Measurements from ENCODE around the gene ELK3.

ELK3 gene

DNA sequence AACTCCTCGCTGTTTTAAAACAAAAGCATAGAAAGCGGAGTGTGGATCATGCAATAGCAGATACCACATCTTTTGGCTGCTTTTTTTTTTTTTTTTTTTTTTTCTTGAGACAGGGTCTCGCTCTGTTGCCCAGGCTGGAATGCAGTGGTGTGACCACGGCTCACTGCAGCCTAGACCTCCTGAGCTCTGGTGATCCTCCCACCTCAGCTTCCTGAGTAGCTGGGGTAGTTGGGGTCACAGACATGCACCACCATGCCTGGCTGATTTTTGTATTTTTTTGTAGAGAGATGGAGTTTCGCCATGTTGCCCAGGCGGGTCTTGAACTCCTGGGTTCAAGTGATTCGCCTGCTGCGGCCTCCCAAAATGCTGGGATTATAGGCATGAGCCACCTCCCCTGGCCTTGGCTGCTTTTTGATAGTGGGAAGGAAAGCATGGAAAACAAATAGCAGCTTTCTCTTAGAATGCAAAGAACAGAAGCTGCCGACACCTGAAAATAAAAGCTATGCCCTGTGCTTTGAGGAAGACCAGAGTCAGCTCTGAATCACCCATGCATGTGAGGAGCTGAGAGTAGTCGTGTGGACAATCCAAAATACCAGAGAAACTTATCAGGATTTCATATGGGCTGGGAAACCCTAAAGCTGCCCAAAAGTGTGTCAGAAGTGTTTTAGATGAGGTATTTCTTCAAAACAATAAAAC is 3.6 kb upstream of the ELK3 start:
- no peak for DNase-seq

GRCh38 chr12:96192926-96193573 is 1.1 kb upstream of the ELK3 start:
- DNase-seq, result no peak

GRCh38 chr12:96194576-96194889 is 358 bp downstream of the ELK3 start:
- DNase-seq, result no peak

DNA sequence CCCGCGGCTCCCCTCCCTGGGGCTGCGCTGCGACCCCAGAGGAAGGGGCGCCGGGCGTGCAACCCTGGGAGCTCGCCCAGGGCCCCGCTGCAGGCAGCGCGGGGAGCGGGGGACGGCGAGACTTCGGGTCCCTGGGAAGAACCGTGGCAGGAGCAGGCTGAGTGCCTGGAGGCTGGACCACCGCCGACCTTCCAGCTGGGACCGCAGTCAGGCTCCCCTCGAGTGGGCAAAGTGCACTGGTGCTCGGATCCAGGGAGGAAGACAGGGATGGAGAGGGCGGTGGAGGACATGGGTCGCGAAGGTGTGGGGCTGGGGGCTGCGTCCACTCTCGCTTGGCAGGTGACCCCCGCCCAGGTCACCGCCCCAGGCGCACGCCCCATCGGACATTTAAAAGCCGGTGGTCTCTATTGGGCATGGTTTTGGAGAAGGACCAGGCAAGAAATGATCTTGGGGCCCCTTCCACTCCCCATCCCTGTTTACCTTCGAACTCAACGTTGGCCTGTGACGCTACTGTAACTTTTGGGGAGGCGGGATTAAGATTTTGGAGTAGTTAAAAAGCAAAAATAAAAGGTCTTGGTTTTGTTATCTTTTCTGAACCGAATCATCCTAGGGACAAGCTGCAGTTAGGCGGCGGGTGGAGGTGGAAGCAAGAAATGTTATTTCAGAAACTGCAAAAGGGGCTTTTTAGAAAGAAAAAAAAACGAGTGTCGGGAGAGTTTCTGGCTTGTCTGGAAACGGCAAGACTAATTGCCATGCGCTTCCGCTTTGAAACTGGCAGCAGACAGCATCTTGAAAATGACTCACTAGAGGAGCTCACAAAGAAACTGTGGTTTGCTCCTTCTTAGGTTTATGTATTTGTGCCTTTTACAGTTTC is 1.0 kb downstream of the ELK3 start:
- peak in 1 of 2 experiments; percentile 8 for DNase-seq

GRCh38 chr12:96195845-96196451 is 1.8 kb downstream of the ELK3 start:
- no peak for DNase-seq

DNA sequence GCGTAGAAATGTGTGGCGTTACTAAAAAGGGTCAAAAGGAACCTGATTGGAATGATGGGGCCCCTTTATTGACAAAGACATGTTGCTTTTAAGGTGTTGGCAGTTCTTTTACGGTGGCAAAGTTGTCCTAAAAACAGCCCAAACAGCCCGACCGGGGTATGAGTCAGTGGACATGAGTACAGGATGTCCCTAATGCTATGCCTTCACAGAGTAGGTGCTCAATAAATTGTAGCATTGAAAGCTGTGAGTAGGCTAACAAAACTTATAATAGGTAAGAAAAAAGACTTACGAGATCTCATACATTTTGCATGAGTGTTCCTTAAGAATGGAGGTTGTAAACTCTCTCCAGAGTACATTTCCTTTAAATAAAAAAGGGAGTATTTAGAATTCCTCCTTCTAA is 2.6 kb downstream of the ELK3 start:
- DNase-seq, result no peak

DNA sequence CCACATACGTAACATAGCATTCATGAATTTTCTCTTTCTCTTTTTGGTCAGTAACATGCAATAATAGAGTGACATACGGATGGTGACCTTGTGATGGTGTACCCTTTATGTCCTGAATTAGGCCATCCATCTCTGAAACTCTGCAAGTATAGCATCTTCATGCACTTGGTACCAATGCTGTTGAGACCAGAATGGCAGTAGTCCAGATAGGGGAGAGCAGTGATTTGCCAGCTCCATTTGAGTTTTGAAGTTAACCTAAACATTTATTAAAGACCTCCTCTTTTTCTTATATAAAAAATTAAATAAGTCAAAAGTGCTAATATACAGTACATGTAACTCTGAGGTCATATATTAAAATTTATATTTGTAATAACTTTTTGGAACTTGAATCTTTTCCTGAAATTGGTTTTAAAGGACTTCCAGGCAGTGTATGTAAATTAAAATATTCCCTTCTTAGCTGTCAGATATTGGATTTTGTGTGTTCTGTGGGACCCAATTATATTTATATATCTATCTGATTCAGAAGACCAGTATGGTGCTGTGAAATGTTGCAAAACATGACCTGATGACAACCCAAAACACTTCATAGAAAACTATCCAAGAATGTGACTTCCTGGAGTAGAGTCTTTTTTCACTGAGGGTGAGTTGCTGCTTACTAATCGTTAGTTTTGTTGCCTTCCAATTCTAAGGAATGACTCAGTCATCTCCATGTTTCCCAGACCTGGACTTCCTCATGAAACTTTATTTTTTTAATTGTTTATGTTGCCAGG is 3.5 kb downstream of the ELK3 start:
- DNase-seq, result no peak

- DNase-seq, result no peak
Observed at GRCh38 chr12:96198965-96199364, 4.8 kb downstream of the ELK3 start.

- DNase-seq, result no peak
Observed at GRCh38 chr12:96199464-96199863, 5.3 kb downstream of the ELK3 start.

GRCh38 chr12:96201272-96202227 is 7.4 kb downstream of the ELK3 start:
- DNase-seq, result no peak

- no peak for DNase-seq
Observed at GRCh38 chr12:96204381-96204780, 10.2 kb downstream of the ELK3 start.

DNA sequence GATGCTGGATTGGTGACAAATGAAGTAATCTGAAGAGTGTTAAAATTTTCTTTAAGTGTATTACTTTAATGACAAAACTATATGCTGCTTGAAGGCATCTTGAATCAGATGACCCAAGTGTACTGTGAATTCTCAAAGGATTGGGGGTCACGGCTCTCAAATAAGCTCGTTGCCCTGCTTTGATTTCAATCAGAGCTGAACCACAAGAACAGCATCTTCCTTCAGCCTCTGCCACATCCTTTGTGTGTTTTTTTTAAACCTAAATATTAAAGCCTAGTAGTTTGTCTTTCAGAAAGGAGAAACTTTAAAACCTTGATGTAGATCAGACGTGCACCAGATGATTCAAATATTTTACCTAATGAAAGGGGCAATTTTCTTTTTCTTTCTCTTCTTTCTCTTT is 11.7 kb downstream of the ELK3 start:
- no peak for DNase-seq

- DNase-seq, result no peak
Observed at GRCh38 chr12:96206936-96207662, 12.9 kb downstream of the ELK3 start.

DNA sequence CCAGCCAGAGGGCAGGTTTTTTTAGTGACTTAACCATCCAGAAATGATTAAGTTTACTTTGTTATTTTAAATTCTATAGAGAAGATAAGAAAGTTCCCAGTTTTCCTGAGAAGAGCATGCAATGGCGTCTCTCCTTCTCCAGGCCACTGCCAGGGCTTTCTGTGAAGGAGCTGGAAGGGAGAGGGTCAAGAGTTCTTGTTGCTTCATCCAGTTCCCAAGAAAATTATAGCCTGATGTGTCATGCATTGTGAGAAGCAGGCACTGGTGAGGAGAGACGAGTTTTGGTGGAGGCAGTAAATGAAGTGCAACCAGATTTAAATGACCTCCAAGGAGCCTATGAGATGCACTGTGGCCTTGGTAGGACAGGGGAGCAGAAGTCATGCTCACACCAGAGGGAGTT is 14.2 kb downstream of the ELK3 start:
- DNase-seq, result no peak

DNA sequence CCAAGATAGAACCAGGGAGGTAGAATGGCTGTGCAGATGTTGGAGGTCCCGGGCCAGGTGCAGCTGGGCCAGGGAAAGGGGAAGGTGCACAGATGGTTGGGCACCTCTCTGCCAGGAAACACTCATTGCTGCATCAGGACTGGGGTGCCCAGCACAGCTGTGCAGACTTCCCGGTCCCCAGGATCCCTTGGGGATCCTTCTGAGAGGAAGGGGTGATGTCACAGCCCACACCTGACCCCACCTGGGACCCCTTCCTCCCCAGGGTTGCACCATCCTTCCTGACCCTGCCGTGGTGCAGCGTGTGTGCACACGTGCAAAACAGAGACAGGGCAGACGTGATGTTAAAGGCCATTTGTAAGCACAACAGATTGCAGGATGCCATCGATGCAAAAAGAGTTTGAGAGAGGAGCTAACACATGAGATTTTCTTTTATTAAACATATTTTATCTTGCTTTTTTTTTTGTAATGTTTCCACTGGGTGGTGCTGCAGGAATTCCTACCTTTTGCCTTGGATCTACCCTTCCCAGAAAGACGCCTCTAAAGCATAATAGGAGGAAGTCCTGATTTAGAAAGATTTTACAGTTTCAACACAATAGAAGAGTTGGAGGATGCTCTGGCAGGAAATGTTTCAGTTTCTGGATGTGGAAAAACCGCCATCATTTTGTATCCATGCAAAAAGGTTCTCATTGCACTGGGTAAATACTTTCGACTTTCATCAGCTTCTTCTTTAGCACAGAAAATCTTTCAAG is 14.8 kb downstream of the ELK3 start:
- DNase-seq, result no peak

- DNase-seq, result no peak
Observed at GRCh38 chr12:96210376-96211055, 16.3 kb downstream of the ELK3 start.

DNA sequence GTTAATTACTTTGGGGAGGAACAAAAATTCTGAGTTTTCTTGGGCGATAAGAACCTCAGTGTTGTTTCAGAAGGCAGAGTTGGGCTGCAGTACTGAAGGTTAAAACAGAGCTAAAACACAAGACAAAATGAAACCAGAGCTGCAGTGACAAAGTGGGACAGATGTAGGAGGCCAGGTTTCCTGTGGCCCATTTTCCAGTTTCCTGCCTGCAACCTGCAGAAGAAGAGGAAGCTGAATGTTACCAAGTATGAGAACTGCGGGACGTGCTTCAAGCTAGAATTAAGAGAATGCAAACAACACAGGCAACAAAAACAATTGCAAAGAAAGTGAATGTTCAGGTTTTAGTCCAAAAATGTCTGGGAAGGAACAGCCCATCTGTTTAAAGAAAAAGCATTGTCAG is 17.8 kb downstream of the ELK3 start:
- no peak for DNase-seq

- no peak for DNase-seq
Observed at GRCh38 chr12:96212456-96213375, 18.5 kb downstream of the ELK3 start.
